ENCODE results near the gene NCKAP5.

DNA sequence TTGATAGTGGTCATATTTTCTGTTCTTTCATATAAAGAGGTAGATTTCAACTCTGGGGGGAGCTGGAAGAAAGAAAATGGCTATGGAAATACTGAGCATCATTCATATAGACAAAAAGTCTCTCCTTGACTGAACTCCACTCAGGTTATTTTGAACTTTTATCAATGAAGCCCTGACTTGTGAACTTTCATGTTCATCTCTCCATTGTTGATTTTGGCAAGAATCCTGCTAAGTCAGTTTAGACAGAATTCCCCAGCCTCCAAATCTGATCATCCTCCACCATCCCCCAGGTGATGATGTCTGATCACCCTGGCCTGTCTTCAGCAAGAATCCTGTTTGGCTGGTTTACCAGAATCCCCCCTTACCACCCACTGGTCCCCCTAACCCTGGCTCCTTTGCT, 395.0 kb downstream of the NCKAP5 start:
- no peak for TF ChIP-seq HIVEP1 (CRISPR knock-in tag; IDR thresholded peaks at IDR 0.05)
- TF ChIP-seq MAZ (CRISPR knock-in tag; conservative IDR thresholded peaks at IDR 0.05 in 1 of 2, IDR thresholded peaks at IDR 0.05 in 1 of 2), result no peak
- TF ChIP-seq MXI1 (IDR thresholded peaks at IDR 0.05; ENCODE audit: low read depth, low read length), result no peak
- no peak for TF ChIP-seq SETDB1 (IDR thresholded peaks at IDR 0.05; ENCODE audit: low read length)
- TF ChIP-seq FOXP1 (CRISPR knock-in tag; IDR thresholded peaks at IDR 0.05), result no peak
- TF ChIP-seq LEF1 (IDR thresholded peaks at IDR 0.05), result no peak
- TF ChIP-seq EZH2 (IDR thresholded peaks at IDR 0.05; ENCODE audit: borderline replicate concordance, low read depth, low read length), result no peak

All from K562 (cell line).